ENCODE measurements around the gene OR5D16.

OR5D16 gene

DNA sequence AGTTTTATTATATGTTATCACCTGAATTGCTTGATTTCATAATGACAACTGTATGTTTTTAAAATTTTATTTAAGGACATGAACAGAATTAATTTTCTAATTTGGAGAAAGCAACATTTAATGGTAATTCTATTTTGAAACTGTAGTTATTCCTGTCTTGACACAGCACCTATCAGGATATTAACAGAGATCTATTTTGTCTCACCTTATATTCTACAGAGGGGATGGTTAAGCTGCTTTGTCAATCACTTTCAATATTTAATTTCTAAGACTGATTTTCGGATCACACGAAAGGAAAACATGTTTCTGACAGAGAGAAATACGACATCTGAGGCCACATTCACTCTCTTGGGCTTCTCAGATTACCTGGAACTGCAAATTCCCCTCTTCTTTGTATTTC, at the start of gene OR5D16:
Gene OR5D16 (plus strand): TSS at position 301 of the 400 bp plus-strand sequence. CDS start 0 bp downstream, at position 301.
- no peak within 1 kb of the TSS for H3K4me3 ChIP-seq (ENCODE audit: low read depth, low read length)

DNA sequence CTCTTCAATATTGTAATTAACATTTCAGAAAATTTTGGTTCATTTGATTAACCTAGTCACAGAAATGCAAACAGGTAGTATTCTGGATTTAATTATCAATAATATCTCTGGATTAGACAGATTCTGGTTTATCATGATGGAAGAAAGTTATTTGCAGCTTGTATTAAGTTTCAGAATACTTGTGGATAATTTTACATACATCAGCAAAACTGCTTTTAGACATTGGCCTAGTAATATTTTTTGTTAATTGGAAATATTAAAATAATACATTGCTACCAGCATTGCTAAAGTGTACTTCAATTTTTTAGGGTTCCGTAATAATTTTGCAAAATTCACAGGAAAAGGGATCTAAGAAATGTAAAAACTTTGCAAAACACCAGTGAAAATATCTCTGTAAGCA, 46.9 kb upstream of the OR5D16 start:
- Histone ChIP-seq H3K9me3 (ENCODE audit: control insufficient read depth, low read length) (no peaks in the 10 kb centered on the region), H3K36me3 (ENCODE audit: control insufficient read depth, insufficient read depth, low read length) (no peaks in the 10 kb centered on the region), H2AFZ (no peak overlapping the region), H3K4me3 (ENCODE audit: low read depth, low read length) (no peak overlapping the region), H3K27me3 (ENCODE audit: control insufficient read depth, insufficient read depth, low read length) (no peaks in the 10 kb centered on the region), H3K79me2 (no peaks in the 10 kb centered on the region), H3K4me2 (ENCODE audit: low read length) (no peak overlapping the region), H3K27ac (no peak overlapping the region), H3K9ac (no peak overlapping the region), H3K4me1 (no peaks in the 10 kb centered on the region)
- TF ChIP-seq, protein P1, sequence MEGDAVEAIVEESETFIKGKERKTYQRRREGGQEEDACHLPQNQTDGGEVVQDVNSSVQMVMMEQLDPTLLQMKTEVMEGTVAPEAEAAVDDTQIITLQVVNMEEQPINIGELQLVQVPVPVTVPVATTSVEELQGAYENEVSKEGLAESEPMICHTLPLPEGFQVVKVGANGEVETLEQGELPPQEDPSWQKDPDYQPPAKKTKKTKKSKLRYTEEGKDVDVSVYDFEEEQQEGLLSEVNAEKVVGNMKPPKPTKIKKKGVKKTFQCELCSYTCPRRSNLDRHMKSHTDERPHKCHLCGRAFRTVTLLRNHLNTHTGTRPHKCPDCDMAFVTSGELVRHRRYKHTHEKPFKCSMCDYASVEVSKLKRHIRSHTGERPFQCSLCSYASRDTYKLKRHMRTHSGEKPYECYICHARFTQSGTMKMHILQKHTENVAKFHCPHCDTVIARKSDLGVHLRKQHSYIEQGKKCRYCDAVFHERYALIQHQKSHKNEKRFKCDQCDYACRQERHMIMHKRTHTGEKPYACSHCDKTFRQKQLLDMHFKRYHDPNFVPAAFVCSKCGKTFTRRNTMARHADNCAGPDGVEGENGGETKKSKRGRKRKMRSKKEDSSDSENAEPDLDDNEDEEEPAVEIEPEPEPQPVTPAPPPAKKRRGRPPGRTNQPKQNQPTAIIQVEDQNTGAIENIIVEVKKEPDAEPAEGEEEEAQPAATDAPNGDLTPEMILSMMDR (IDR thresholded peaks at IDR 0.05): no peak

More for the DNA sequence above, at the start of gene OR5D16:
- no peaks in the 10 kb centered on the region for H3K9me3 ChIP-seq (ENCODE audit: control insufficient read depth, low read length)
- H3K79me2 ChIP-seq: no peaks in the 10 kb centered on the region
- H3K9ac ChIP-seq: no peak within 1 kb of the TSS
- no peaks in the 10 kb centered on the region for H3K36me3 ChIP-seq (ENCODE audit: control insufficient read depth, insufficient read depth, low read length)
- no peaks in the 10 kb centered on the region for H3K27me3 ChIP-seq (ENCODE audit: control insufficient read depth, insufficient read depth, low read length)
- H3K27ac ChIP-seq: no peak within 1 kb of the TSS
- H3K4me2 ChIP-seq (ENCODE audit: low read length): no peak within 1 kb of the TSS
- H2AFZ ChIP-seq: no peak within 1 kb of the TSS
- H3K4me1 ChIP-seq: no peaks in the 10 kb centered on the region
- TF ChIP-seq, protein P1 (IDR thresholded peaks at IDR 0.05): no peak

DNA sequence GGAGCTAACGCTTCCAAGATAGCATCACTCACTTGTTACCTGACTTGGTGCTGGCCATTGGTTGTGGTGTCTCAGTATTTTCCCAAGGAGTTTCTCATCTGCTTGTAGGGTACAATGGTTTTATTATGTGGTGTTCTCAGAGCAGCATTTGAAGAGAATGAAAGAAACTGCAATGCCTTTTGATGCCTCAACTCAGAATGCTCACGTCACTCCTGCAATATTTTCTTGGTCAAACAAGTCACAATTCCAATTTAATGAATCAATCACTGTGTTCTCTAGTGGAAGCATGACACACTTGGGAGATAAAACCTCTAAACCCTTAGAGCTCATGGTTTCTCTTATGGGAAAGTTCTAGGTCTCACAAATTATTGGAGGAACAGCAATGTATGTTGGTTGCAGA, 45.2 kb upstream of the OR5D16 start:
- H3K4me2 ChIP-seq (ENCODE audit: low read length): no peak overlapping the region
- H3K4me3 ChIP-seq (ENCODE audit: low read depth, low read length): no peak overlapping the region
- no peaks in the 10 kb centered on the region for H3K79me2 ChIP-seq
- H2AFZ ChIP-seq: no peak overlapping the region
- H3K27ac ChIP-seq: no peak overlapping the region
- H3K27me3 ChIP-seq (ENCODE audit: control insufficient read depth, insufficient read depth, low read length): no peaks in the 10 kb centered on the region
- no peak overlapping the region for H3K9ac ChIP-seq
- no peaks in the 10 kb centered on the region for H3K9me3 ChIP-seq (ENCODE audit: control insufficient read depth, low read length)
- H3K4me1 ChIP-seq: no peaks in the 10 kb centered on the region
- TF ChIP-seq, protein P1 (IDR thresholded peaks at IDR 0.05): no peak
- H3K36me3 ChIP-seq (ENCODE audit: control insufficient read depth, insufficient read depth, low read length): no peaks in the 10 kb centered on the region

DNA sequence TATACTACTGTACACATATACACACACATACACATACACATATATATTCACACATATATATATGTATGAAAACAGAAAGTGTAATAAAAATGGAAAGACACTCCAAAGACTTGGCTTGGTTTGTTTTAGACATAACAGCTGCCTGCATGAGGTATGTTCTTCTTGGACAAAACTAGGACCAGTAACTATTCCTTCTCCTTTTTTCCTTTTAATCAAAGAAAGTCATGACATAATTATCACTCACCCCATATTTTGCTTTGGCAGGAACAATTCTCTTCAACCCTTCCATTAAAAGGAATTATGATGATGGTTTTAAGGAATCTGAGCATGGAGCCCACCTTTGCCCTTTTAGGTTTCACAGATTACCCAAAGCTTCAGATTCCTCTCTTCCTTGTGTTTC, 43.3 kb upstream of the OR5D16 start, which contains the start of gene OR5D14:
Gene OR5D14 (plus strand): TSS at position 301 of the 400 bp plus-strand sequence. CDS start 0 bp downstream, at position 301.
- no peaks in the 10 kb centered on the region for H3K9me3 ChIP-seq (ENCODE audit: control insufficient read depth, low read length)
- H2AFZ ChIP-seq: no peak within 1 kb of the TSS
- H3K4me1 ChIP-seq: no peaks in the 10 kb centered on the region
- H3K79me2 ChIP-seq: no peaks in the 10 kb centered on the region
- TF ChIP-seq, protein P1 (IDR thresholded peaks at IDR 0.05): no peak
- H3K4me3 ChIP-seq (ENCODE audit: low read depth, low read length): no peak within 1 kb of the TSS
- no peak within 1 kb of the TSS for H3K27ac ChIP-seq
- H3K27me3 ChIP-seq (ENCODE audit: control insufficient read depth, insufficient read depth, low read length): no peaks in the 10 kb centered on the region
- H3K4me2 ChIP-seq (ENCODE audit: low read length): no peak within 1 kb of the TSS
- no peak within 1 kb of the TSS for H3K9ac ChIP-seq
- no peaks in the 10 kb centered on the region for H3K36me3 ChIP-seq (ENCODE audit: control insufficient read depth, insufficient read depth, low read length)

DNA sequence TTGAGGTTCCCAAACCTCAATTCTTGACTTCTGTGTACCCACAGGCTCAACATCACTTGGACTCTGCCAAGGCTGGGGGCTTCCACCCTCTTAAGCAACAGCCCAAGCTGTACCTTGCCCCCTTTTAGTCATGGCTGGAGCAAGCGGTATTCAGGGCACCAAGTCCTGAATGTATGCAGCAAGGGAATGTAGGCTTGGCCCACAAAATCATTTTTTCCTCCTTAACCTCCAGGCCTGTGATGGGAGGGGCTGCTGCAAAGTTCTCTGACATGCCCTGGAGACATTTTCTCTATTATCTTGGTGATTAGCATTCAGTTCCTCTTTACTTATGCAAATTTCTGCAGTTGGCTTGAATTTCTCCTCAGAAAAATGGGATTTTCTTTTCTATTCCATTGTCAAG, 32.3 kb upstream of the OR5D16 start:
- TF ChIP-seq, protein P1 (IDR thresholded peaks at IDR 0.05): no peak

More for the DNA sequence above, 32.3 kb upstream of the OR5D16 start:
- Histone ChIP-seq H3K4me3 (ENCODE audit: low read depth, low read length) (no peak overlapping the region), H3K79me2 (no peaks in the 10 kb centered on the region), H2AFZ (no peak overlapping the region), H3K4me2 (ENCODE audit: low read length) (no peak overlapping the region), H3K27me3 (ENCODE audit: control insufficient read depth, insufficient read depth, low read length) (no peaks in the 10 kb centered on the region), H3K9me3 (ENCODE audit: control insufficient read depth, low read length) (no peaks in the 10 kb centered on the region), H3K27ac (no peak overlapping the region), H3K36me3 (ENCODE audit: control insufficient read depth, insufficient read depth, low read length) (no peaks in the 10 kb centered on the region), H3K4me1 (no peaks in the 10 kb centered on the region), H3K9ac (no peak overlapping the region)
